Measurements from ENCODE around the gene TNNT3. TPM values are rescaled to one million over a fixed set of nuclear protein-coding genes. Genes with fewer than 3 reads are reported as not detected.

TNNT3 gene
- total RNA-seq, 1 experiment from 2014 or later = not detected

- no peaks in the 10 kb centered on the region for H3K4me1 ChIP-seq (ENCODE audit: insufficient read depth, low read length)
- no peak overlapping the region for H3K4me3 ChIP-seq (ENCODE audit: low read length)
- H3K9me2 ChIP-seq (replicated peaks; ENCODE audit: low read length) = no peaks in the 10 kb centered on the region
- no peaks in the 10 kb centered on the region for H3K9me3 ChIP-seq (ENCODE audit: low read length)
- no peak overlapping the region for H3K4me2 ChIP-seq (ENCODE audit: low read length)
- H3K27me3 ChIP-seq (ENCODE audit: low read length) = no peaks in the 10 kb centered on the region
- no peaks in the 10 kb centered on the region for H3K79me2 ChIP-seq (ENCODE audit: low read length)
- ATAC-seq = no peak
- intact Hi-C loops (cut with micrococcal nuclease) = no loop called here
- TF ChIP-seq CTCF (conservative IDR thresholded peaks at IDR 0.05; ENCODE audit: low read depth, low read length) = no peak
- no peak overlapping the region for H3K27ac ChIP-seq (ENCODE audit: low read length)
- no peaks in the 10 kb centered on the region for H4K20me1 ChIP-seq (ENCODE audit: low read length)
- no peaks in the 10 kb centered on the region for H3F3A ChIP-seq (ENCODE audit: low read length, unreplicated experiment)
- no peak for DNase-seq
- POLR2A ChIA-PET (ENCODE audit: unreplicated experiment) = no interaction called here
- no peak overlapping the region for H3K9ac ChIP-seq (ENCODE audit: low read length)
- no peak overlapping the region for H2AFZ ChIP-seq (ENCODE audit: low read length)
- CTCF ChIA-PET = no interaction called here
- no peaks in the 10 kb centered on the region for H3K36me3 ChIP-seq (ENCODE audit: low read depth, low read length)
- no TSS peak for BruUV-seq (replicated peaks)
Measured at GRCh38 chr11:1879342-1879940, 40.1 kb upstream of the TNNT3 start.

GRCh38 chr11:1879941-1880720 lies 39.4 kb upstream of the TNNT3 start:
- H3K4me3 ChIP-seq (ENCODE audit: low read length) = no peak overlapping the region
- DNase-seq (no peak), ATAC-seq (no peak)
- H3K79me2 ChIP-seq (ENCODE audit: low read length) = no peaks in the 10 kb centered on the region
- H2AFZ ChIP-seq (ENCODE audit: low read length) = no peak overlapping the region
- no peaks in the 10 kb centered on the region for H3K4me1 ChIP-seq (ENCODE audit: insufficient read depth, low read length)
- no peaks in the 10 kb centered on the region for H3K9me2 ChIP-seq (replicated peaks; ENCODE audit: low read length)
- TF ChIP-seq EZH2phosphoT487 (IDR thresholded peaks at IDR 0.05; ENCODE audit: borderline replicate concordance, low read length) = no peak
- no peak for TF ChIP-seq CTCF (conservative IDR thresholded peaks at IDR 0.05; ENCODE audit: low read depth, low read length)
- TF ChIP-seq EZH2 (IDR thresholded peaks at IDR 0.05; ENCODE audit: low read length, unreplicated experiment) = no peak
- CTCF ChIA-PET = no interaction called here
- intact Hi-C loops (cut with micrococcal nuclease) = no loop called here
- H3K36me3 ChIP-seq (ENCODE audit: low read depth, low read length) = no peaks in the 10 kb centered on the region
- H3K27ac ChIP-seq (ENCODE audit: low read length) = no peak overlapping the region
- no peaks in the 10 kb centered on the region for H3F3A ChIP-seq (ENCODE audit: low read length, unreplicated experiment)
- BruUV-seq (replicated peaks) = no TSS peak
- H3K27me3 ChIP-seq (ENCODE audit: low read length) = no peaks in the 10 kb centered on the region
- no peaks in the 10 kb centered on the region for H3K9me3 ChIP-seq (ENCODE audit: low read length)
- POLR2A ChIA-PET (ENCODE audit: unreplicated experiment) = no interaction called here
- no peaks in the 10 kb centered on the region for H4K20me1 ChIP-seq (ENCODE audit: low read length)
- no peak overlapping the region for H3K4me2 ChIP-seq (ENCODE audit: low read length)
- no peak overlapping the region for H3K9ac ChIP-seq (ENCODE audit: low read length)

- Histone ChIP-seq H3K36me3 (ENCODE audit: low read depth, low read length) (no peaks in the 10 kb centered on the region), H3K9me3 (ENCODE audit: low read length) (no peaks in the 10 kb centered on the region), H3K9ac (ENCODE audit: low read length) (no peak overlapping the region), H3K9me2 (replicated peaks; ENCODE audit: low read length) (no peaks in the 10 kb centered on the region), H3K27ac (ENCODE audit: low read length) (no peak overlapping the region), H3K27me3 (ENCODE audit: low read length) (no peaks in the 10 kb centered on the region; the same call in 1 of the 2 replicates), H4K20me1 (ENCODE audit: low read length) (no peaks in the 10 kb centered on the region), H3K4me2 (ENCODE audit: low read length) (no peak overlapping the region), H2AFZ (ENCODE audit: low read length) (no peak overlapping the region), H3F3A (ENCODE audit: low read length, unreplicated experiment) (no peaks in the 10 kb centered on the region), H3K79me2 (ENCODE audit: low read length) (no peaks in the 10 kb centered on the region), H3K4me3 (ENCODE audit: low read length) (no peak overlapping the region), H3K4me1 (ENCODE audit: insufficient read depth, low read length) (no peaks in the 10 kb centered on the region)
- CTCF ChIA-PET = interaction anchor here (1.1 kb wide), 1 partner anchor 271 kb away, joined by 4 read pairs; no protein-coding TSS in a partner anchor
- intact Hi-C loops (cut with micrococcal nuclease) = no loop called here
- DNase-seq = no peak
- POLR2A ChIA-PET (ENCODE audit: unreplicated experiment) = no interaction called here
- BruUV-seq (replicated peaks) = no TSS peak
- no peak for ATAC-seq
- no peak for TF ChIP-seq EZH2 (IDR thresholded peaks at IDR 0.05; ENCODE audit: low read length, unreplicated experiment)
- no peak for TF ChIP-seq EZH2phosphoT487 (IDR thresholded peaks at IDR 0.05; ENCODE audit: borderline replicate concordance, low read length)
- TF ChIP-seq CTCF (conservative IDR thresholded peaks at IDR 0.05; ENCODE audit: low read depth, low read length) = no peak
Measured at GRCh38 chr11:1880746-1881441, 38.6 kb upstream of the TNNT3 start.
